A172 (cell line): ENCODE data around the gene GABRG3. TPM values are rescaled to one million over a fixed set of nuclear protein-coding genes. Genes with fewer than 3 reads are reported as not detected.

Experiments
- DNase-seq: peaks from one replicate; pipeline ENCODE4 v3.0.0-alpha.2; 2015; ENCODE audit warnings: low spot score
- total RNA-seq: library from RNA; depleted of rRNA; stranded (reverse); fragments of >200 nt; shearing (Covaris generic); gene quantifications from 2 replicates; pipeline ENCODE4 v1.2.3, GENCODE V29; 2014

Gene GABRG3
- total RNA-seq, 1 experiment from 2014 or later, result not detected

- DNase-seq, result no peak
These were observed 437.4 kb downstream of the GABRG3 start for GRCh38 chr15:27408428-27408827.

GRCh38 chr15:27410996-27411605 is 440.1 kb downstream of the GABRG3 start:
- no peak for DNase-seq

- no peak for DNase-seq
These were observed 441.4 kb downstream of the GABRG3 start for GRCh38 chr15:27412415-27412814.

- no peak for DNase-seq
These were observed 443.3 kb downstream of the GABRG3 start for GRCh38 chr15:27414168-27414870.

GRCh38 chr15:27418726-27419125 is 447.7 kb downstream of the GABRG3 start:
- no peak for DNase-seq

- DNase-seq, result no peak
These were observed 452.0 kb downstream of the GABRG3 start for GRCh38 chr15:27422997-27423396.

- DNase-seq, result no peak
These were observed 455.8 kb downstream of the GABRG3 start for GRCh38 chr15:27426805-27427204.

GRCh38 chr15:27427276-27427675 is 456.3 kb downstream of the GABRG3 start:
- DNase-seq, result no peak

- no peak for DNase-seq
These were observed 457.2 kb downstream of the GABRG3 start for GRCh38 chr15:27428151-27428550.

- no peak for DNase-seq
These were observed 458.6 kb downstream of the GABRG3 start for GRCh38 chr15:27429577-27429976.

- DNase-seq, result no peak
These were observed 462.6 kb downstream of the GABRG3 start for GRCh38 chr15:27433604-27434003.

GRCh38 chr15:27438403-27439375 is 467.7 kb downstream of the GABRG3 start:
- no peak for DNase-seq

GRCh38 chr15:27441120-27441519 is 470.1 kb downstream of the GABRG3 start:
- DNase-seq, result no peak

- DNase-seq, result no peak
These were observed 477.3 kb downstream of the GABRG3 start for GRCh38 chr15:27448234-27448633.

GRCh38 chr15:27448986-27449385 is 478.0 kb downstream of the GABRG3 start:
- DNase-seq, result no peak

- DNase-seq, result no peak
These were observed 479.0 kb downstream of the GABRG3 start for GRCh38 chr15:27449941-27450340.

GRCh38 chr15:27454281-27455075 is 483.5 kb downstream of the GABRG3 start:
- peak; percentile 48 for DNase-seq

- DNase-seq, result no peak
These were observed 485.8 kb downstream of the GABRG3 start for GRCh38 chr15:27456807-27457206.

- no peak for DNase-seq
These were observed 486.8 kb downstream of the GABRG3 start for GRCh38 chr15:27457766-27458165.

- DNase-seq, result no peak
These were observed 487.5 kb downstream of the GABRG3 start for GRCh38 chr15:27458345-27459084.

GRCh38 chr15:27459836-27460235 is 488.9 kb downstream of the GABRG3 start:
- no peak for DNase-seq
